T47D (cell line): Measurements from ENCODE around the gene STAB1.

ENCODE experiments used
- DNase-seq, 2 experiments: peaks; one replicate each; pipeline versions ENCODE4 v3.0.0 to v3.0.0-alpha.2; 2011 to 2012; ENCODE audit warnings: low read depth in 1 of 2, low spot score in 1 of 2
- JUND ChIP-seq: IDR thresholded peaks from 2 replicates; pipeline ENCODE4 v1.6.1; 2012; ENCODE audit warnings: low read depth
- in situ Hi-C: cut with HindIII; loops from 2 replicates; pipeline ENCODE4 v1.10.0; 2016; ENCODE audit warnings: low sequenced_read_pairs, low pct_unique_long_range_greater_than_20kb

Gene STAB1

GRCh38 chr3:52493232-52494017 lies 1.7 kb upstream of the STAB1 start:
- in situ Hi-C loops, result no loop called here
- DNase-seq, result no peak
- TF ChIP-seq JUND, result no peak

- TF ChIP-seq JUND, result no peak
- in situ Hi-C loops, result no loop called here
- no peak for DNase-seq
Observed at GRCh38 chr3:52494445-52494844, 693 bp upstream of the STAB1 start.

- no peak for DNase-seq
- in situ Hi-C loops, result no loop called here
- no peak for TF ChIP-seq JUND
Observed at GRCh38 chr3:52495777-52496602, 852 bp downstream of the STAB1 start.

- TF ChIP-seq JUND, result no peak
- in situ Hi-C loops, result no loop called here
- no peak for DNase-seq
Observed at GRCh38 chr3:52498137-52499054, 3.3 kb downstream of the STAB1 start.

- in situ Hi-C loops, result no loop called here
- no peak for DNase-seq
- TF ChIP-seq JUND, result no peak
Observed at GRCh38 chr3:52501046-52501445, 5.9 kb downstream of the STAB1 start.

- in situ Hi-C loops, result no loop called here
- DNase-seq, result no peak
- no peak for TF ChIP-seq JUND
Observed at GRCh38 chr3:52502001-52502400, 6.9 kb downstream of the STAB1 start.

- no peak for DNase-seq
- in situ Hi-C loops, result no loop called here
- TF ChIP-seq JUND, result no peak
Observed at GRCh38 chr3:52502808-52503350, 7.7 kb downstream of the STAB1 start.

- DNase-seq, result no peak
- in situ Hi-C loops, result no loop called here
Observed at GRCh38 chr3:52503788-52504424, 8.8 kb downstream of the STAB1 start.

GRCh38 chr3:52504977-52505376 lies 9.8 kb downstream of the STAB1 start:
- in situ Hi-C loops, result no loop called here
- no peak for TF ChIP-seq JUND
- no peak for DNase-seq

More at GRCh38 chr3:52503788-52504424, 8.8 kb downstream of the STAB1 start:
- TF ChIP-seq JUND, result no peak

- TF ChIP-seq JUND, result no peak
- DNase-seq, result no peak
- in situ Hi-C loops, result no loop called here
Observed at GRCh38 chr3:52506266-52506966, 11.3 kb downstream of the STAB1 start.

GRCh38 chr3:52507359-52507758 lies 12.2 kb downstream of the STAB1 start:
- in situ Hi-C loops, result no loop called here
- TF ChIP-seq JUND, result no peak
- DNase-seq, result no peak
